Thymus (tissue), 11 donors: ENCODE measurements around the gene TXNDC5. TPM values are rescaled to one million over a fixed set of nuclear protein-coding genes. Genes with fewer than 3 reads are reported as not detected.

Experiments used
- DNase-seq, 9 donors: peaks; one replicate each; pipeline ENCODE4 v3.0.0-alpha.2; 2013; ENCODE audit warnings: low spot score in 9 of 9, low read depth in 6 of 9, missing footprints in 1 of 9
- H3K27ac ChIP-seq, 2 donors: one replicate each; pipeline ENCODE4 v1.5.1; 2013; ENCODE audit warnings: control low read depth in 1 of 2, low read depth in 1 of 2, low read length in 1 of 2, mild to moderate bottlenecking in 1 of 2, moderate library complexity in 1 of 2
- H3K27me3 ChIP-seq, 2 donors: one replicate each; pipeline ENCODE4 v1.5.1; 2013; ENCODE audit warnings: low read length in 1 of 2; ENCODE audit not compliant: control insufficient read depth in 2 of 2, insufficient read depth in 1 of 2
- H3K36me3 ChIP-seq, 2 donors: one replicate each; pipeline ENCODE4 v1.5.1; 2013; ENCODE audit warnings: low read length in 1 of 2, mild to moderate bottlenecking in 1 of 2, moderate library complexity in 1 of 2; ENCODE audit not compliant: control insufficient read depth in 2 of 2, insufficient read depth in 2 of 2
- H3K4me1 ChIP-seq, 2 donors: one replicate each; pipeline ENCODE4 v1.5.1; 2013; ENCODE audit warnings: low read length in 2 of 2; ENCODE audit not compliant: control insufficient read depth in 2 of 2, insufficient read depth in 2 of 2
- H3K4me3 ChIP-seq, 2 donors: one replicate each; pipeline ENCODE4 v1.5.1; 2013; ENCODE audit warnings: low read length in 2 of 2, control low read depth in 1 of 2, mild to moderate bottlenecking in 1 of 2
- H3K9me3 ChIP-seq, 2 donors: one replicate each; pipeline ENCODE4 v1.5.1; 2013; ENCODE audit warnings: low read length in 1 of 2, mild to moderate bottlenecking in 1 of 2; ENCODE audit not compliant: control insufficient read depth in 2 of 2, insufficient read depth in 1 of 2
- WGBS: extraction: QIAGEN DNeasy Blood & Tissue Kit; methylation state at CpG from one replicate; pipeline ENCODE4 v1.1.7; 2013; 5-methylcytosine and 5-hydroxymethylcytosine counted together
- polyA plus RNA-seq: library from polyadenylated mRNA; stranded (reverse); fragments of 200-250 nt; gene quantifications from one replicate; pipeline ENCODE4 v1.2.3, GENCODE V29; 2013
- total RNA-seq: library from RNA; stranded (reverse); fragments of 120-200 nt; gene quantifications from one replicate; pipeline ENCODE4 v1.2.4, GENCODE V29; 2013
- donor health status: healthy.

Gene TXNDC5
- total and polyA plus RNA-seq, 2 donors = 25.3 to 36.9 TPM

DNA sequence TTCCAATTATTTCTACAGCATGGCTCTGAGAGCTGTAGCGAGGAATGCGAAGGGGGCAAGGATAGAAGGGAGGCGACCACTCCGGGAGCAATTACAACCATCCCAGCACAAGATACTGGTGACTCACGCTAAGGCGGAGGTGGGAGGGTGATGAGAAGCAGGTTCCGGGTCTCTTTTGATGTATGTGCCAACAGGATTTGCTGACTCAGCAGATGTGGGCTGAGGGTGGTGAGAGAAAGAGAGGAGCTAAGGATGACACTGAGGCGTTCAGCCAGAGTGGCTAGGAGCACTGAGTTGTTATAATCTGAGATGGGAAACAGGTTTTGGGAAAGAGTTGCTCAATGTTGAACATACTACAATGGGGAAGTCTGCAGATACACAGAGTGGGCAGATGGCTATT, 9.3 kb upstream of the TXNDC5 start:
- no peaks in the 10 kb centered on the region for H3K9me3 ChIP-seq
- WGBS = 89% methylated on average over 8 of the region's 8 CpGs
- no peaks in the 10 kb centered on the region for H3K4me1 ChIP-seq
- no peak overlapping the region for H3K4me3 ChIP-seq
- no peaks in the 10 kb centered on the region for H3K27me3 ChIP-seq
- no peaks in the 10 kb centered on the region for H3K36me3 ChIP-seq
- H3K27ac ChIP-seq = no peak overlapping the region
- DNase-seq = no peak

GRCh38 chr6:7918403-7918802, 7.8 kb upstream of the TXNDC5 start:
- Histone ChIP-seq H3K4me3 (no peak overlapping the region), H3K9me3 (no peaks in the 10 kb centered on the region), H3K36me3 (no peaks in the 10 kb centered on the region), H3K27ac (no peak overlapping the region), H3K27me3 (no peaks in the 10 kb centered on the region), H3K4me1 (no peaks in the 10 kb centered on the region)
- whole genome bisulfite sequencing = 96% methylated on average over 4 of the region's 4 CpGs
- DNase-seq = no peak

- Histone ChIP-seq H3K36me3 (no peaks in the 10 kb centered on the region), H3K9me3 (no peaks in the 10 kb centered on the region), H3K4me1 (no peaks in the 10 kb centered on the region), H3K27ac (no peak overlapping the region), H3K4me3 (no peak overlapping the region), H3K27me3 (no peaks in the 10 kb centered on the region)
- 94% methylated on average over 5 of the region's 5 CpGs for WGBS
- DNase-seq = no peak
Observed at GRCh38 chr6:7917729-7918128, 7.1 kb upstream of the TXNDC5 start.

GRCh38 chr6:7916959-7917358, 6.4 kb upstream of the TXNDC5 start:
- WGBS = 43% methylated on average over 1 of the region's 1 CpG

GRCh38 chr6:7914991-7915789, 4.6 kb upstream of the TXNDC5 start:
- Histone ChIP-seq H3K4me1 (peaks cover 0 to 6% of the 10 kb centered on the region in 2 donors), H3K36me3 (no peaks in the 10 kb centered on the region), H3K4me3 (no peak overlapping the region), H3K9me3 (peaks cover 0 to 4% of the 10 kb centered on the region in 2 donors), H3K27ac (no peak overlapping the region), H3K27me3 (peaks cover 2 to 10% of the 10 kb centered on the region in 2 donors)
- no peak for DNase-seq
- WGBS = 96% methylated on average over 11 of the region's 11 CpGs

More at GRCh38 chr6:7916959-7917358, 6.4 kb upstream of the TXNDC5 start:
- Histone ChIP-seq H3K27me3 (no peaks in the 10 kb centered on the region), H3K4me3 (no peak overlapping the region), H3K4me1 (no peaks in the 10 kb centered on the region), H3K36me3 (no peaks in the 10 kb centered on the region), H3K9me3 (no peaks in the 10 kb centered on the region), H3K27ac (no peak overlapping the region)
- no peak for DNase-seq

DNA sequence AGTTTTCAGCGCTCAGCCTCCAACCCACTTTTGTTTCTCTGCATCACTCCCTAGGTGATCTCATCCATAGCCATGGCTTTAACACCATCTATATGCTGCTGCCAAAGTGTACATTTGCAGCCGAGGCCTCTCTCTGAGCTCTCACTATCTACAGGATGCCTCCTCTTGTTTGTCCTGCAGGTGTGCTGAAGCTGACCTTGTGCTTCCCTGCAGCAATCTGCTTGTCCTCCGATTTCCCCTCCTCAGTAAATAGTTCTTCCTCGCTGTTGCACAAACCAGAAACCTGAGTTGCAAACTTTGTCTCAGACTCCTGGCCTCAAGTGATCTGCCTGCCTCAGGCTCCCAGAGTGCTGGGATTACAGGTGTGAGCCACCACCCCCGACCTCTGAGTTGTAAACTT, 3.7 kb upstream of the TXNDC5 start:
- DNase-seq = no peak
- no peak overlapping the region for H3K4me3 ChIP-seq
- H3K9me3 ChIP-seq = peaks cover 0 to 4% of the 10 kb centered on the region in 2 donors
- WGBS = 94% methylated on average over 5 of the region's 5 CpGs
- H3K27ac ChIP-seq = no peak overlapping the region
- H3K27me3 ChIP-seq = peaks cover 2 to 16% of the 10 kb centered on the region in 2 donors
- H3K4me1 ChIP-seq = peaks cover 0 to 11% of the 10 kb centered on the region in 2 donors
- no peaks in the 10 kb centered on the region for H3K36me3 ChIP-seq

DNA sequence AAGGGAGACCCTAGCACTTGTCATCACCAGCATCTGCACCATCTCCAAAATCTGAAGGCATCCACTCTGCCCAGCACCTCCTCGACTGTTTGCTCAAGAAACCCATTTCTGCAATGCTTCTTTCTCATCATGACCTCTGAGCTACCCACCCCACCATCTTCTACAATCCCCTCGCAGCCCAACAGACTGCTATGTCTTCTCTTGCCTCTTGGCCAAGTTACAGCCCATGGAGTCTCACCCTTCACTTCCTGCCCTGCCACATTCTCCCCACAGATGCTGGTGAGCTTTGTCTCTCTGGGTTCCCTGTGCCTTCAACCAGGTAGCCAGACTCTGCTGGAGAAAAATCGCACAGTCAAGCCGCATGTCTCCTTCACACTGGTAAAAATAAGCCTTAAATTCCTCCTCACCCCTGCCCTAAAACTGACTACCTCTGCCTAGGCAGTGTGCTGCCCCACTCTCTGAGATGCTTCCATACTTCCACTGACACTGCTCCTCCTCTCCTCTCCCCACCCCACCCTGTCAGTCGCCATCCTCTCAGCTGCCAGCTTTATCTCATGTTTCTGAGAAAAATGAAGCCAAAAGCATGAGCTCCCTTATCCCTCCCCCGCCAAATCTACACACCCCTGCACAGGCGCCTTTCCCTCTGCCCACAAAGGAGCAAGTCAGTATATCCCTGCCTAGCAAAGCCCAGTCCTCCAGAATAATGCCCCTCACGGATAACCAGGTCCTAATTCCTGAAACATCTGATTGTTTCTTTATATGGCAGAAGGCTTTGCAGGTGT, 2.3 kb upstream of the TXNDC5 start:
- no peak for DNase-seq
- Histone ChIP-seq H3K27me3 (peaks cover 2 to 18% of the 10 kb centered on the region in 2 donors), H3K27ac (no peak overlapping the region), H3K4me3 (no peak overlapping the region), H3K36me3 (no peaks in the 10 kb centered on the region), H3K4me1 (peaks cover 0 to 14% of the 10 kb centered on the region in 2 donors), H3K9me3 (peaks cover 0 to 4% of the 10 kb centered on the region in 2 donors)
- WGBS = 84% methylated on average over 8 of the region's 8 CpGs

DNA sequence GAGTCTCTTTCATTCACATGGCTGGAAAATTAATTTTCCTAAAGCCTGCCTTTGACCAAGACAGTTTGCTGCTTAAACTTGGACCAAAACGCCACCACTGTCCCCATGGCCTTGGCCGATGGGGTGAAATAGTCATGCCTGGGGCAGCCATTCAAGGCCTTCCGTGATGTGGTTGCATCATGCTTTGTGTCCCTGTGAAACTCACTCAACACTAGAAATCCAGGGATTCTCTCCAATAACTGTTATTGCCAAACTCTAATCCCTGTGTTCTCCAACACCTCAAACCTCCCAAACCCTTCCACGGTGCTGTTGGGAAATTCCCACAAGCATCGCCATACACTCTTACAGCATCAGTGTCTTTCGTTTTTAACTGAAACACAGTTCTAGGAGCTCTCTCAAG, 1.4 kb upstream of the TXNDC5 start:
- no peak overlapping the region for H3K27ac ChIP-seq
- H3K27me3 ChIP-seq = peaks cover 2 to 18% of the 10 kb centered on the region in 2 donors
- H3K9me3 ChIP-seq = peaks cover 0 to 4% of the 10 kb centered on the region in 2 donors
- DNase-seq = no peak
- H3K36me3 ChIP-seq = no peaks in the 10 kb centered on the region
- H3K4me1 ChIP-seq = peaks cover 0 to 14% of the 10 kb centered on the region in 2 donors
- H3K4me3 ChIP-seq = no peak overlapping the region
- 95% methylated on average over 6 of the region's 6 CpGs for WGBS

DNA sequence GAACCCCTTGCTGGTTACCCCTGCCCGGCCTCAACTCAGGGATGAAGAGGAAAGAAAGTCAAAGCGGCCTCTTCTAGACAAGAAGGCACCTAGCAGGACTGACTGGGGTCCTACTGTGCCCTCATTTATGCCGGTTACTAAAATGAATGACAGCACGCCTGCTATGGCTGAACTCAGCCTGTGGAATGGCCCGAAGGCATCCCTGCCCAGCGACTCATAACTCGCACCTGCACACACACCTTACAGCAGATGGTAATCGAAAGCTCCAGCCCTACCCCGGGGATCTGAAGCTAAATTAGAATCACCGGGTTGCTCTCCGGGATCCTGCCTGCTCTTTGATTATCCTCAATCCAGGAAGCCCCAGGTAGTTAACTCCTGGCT, 747 bp upstream of the TXNDC5 start:
- Histone ChIP-seq H3K36me3 (no peaks in the 10 kb centered on the region), H3K4me1 (peaks cover 0 to 14% of the 10 kb centered on the region in 2 donors), H3K27me3 (peaks cover 2 to 18% of the 10 kb centered on the region in 2 donors), H3K9me3 (peaks cover 0 to 4% of the 10 kb centered on the region in 2 donors), H3K4me3 (peak overlapping the region; percentile 59 to 75), H3K27ac (no peak overlapping the region)
- WGBS = 94% methylated on average over 11 of the region's 11 CpGs
- no peak for DNase-seq
